Measurements from ENCODE around the gene KRT72. TPM values are rescaled to one million over a fixed set of nuclear protein-coding genes. Genes with fewer than 3 reads are reported as not detected.

Gene KRT72
- total RNA-seq, 1 experiment from 2014 or later = not detected

DNA sequence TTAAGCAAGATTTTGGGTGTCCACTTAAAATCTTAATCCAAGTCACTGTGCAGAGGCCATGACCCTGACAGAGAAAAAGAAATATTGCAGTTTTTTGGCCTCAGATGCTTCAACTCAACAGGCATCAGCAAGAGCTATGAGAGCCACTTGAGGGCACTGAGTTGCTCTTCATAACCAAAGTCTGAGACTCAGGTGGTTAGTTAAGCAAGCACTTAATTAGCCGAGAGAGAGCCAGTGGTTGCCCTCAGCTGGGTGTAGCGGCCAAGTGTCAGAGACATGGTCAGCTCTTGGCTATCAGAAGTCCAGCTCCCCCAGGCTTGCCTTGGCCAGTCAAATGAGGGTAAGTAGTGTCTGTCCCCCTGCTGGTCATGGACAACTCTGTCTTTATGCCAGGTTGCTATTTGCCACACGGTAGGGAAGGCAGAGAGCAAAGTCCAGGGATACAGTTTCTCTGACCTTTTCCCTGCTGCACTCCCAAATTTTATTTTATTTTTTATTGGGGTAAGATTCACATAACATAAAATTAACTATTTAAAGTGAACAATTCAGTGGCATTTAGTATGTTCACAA, 39.3 kb downstream of the KRT72 start:
- H3K18ac ChIP-seq (ENCODE audit: insufficient read length, low read depth, low read length) = no peak overlapping the region
- H2BK20ac ChIP-seq (ENCODE audit: low read depth, low read length, poor library complexity, severe bottlenecking) = no peak overlapping the region
- H2BK120ac ChIP-seq (ENCODE audit: low read depth, low read length, poor library complexity, severe bottlenecking) = no peak overlapping the region
- Mint-ChIP-seq H3K4me1 (no peaks in the 10 kb centered on the region), H3K36me3 (ENCODE audit: insufficient read depth in 1 of 3, low read depth in 3 of 3) (no peaks in the 10 kb centered on the region), H3K27me3 (ENCODE audit: low read depth) (peaks cover 33% of the 10 kb centered on the region), H3K27ac (no peak overlapping the region), H3K9me3 (no peaks in the 10 kb centered on the region), H3K4me3 (no peak overlapping the region)
- H3K27me3 ChIP-seq (ENCODE audit: insufficient read depth, low read length) = no peaks in the 10 kb centered on the region
- no peak overlapping the region for H2AFZ ChIP-seq (ENCODE audit: low read length)
- no peak overlapping the region for H2BK15ac ChIP-seq (ENCODE audit: low read depth, low read length)
- H4K91ac ChIP-seq (ENCODE audit: insufficient read length, low read depth, low read length) = no peak overlapping the region
- H3K79me2 ChIP-seq (ENCODE audit: insufficient read depth, low read length) = no peaks in the 10 kb centered on the region
- H2BK5ac ChIP-seq (ENCODE audit: insufficient read length, low read length) = no peak overlapping the region
- no peak overlapping the region for H2BK12ac ChIP-seq (ENCODE audit: insufficient read length, low read depth, low read length)
- no peak overlapping the region for H3K4ac ChIP-seq (ENCODE audit: low read depth, low read length)
- no peak overlapping the region for H4K5ac ChIP-seq (ENCODE audit: insufficient read length, low read depth, low read length)
- TF ChIP-seq, protein P1, sequence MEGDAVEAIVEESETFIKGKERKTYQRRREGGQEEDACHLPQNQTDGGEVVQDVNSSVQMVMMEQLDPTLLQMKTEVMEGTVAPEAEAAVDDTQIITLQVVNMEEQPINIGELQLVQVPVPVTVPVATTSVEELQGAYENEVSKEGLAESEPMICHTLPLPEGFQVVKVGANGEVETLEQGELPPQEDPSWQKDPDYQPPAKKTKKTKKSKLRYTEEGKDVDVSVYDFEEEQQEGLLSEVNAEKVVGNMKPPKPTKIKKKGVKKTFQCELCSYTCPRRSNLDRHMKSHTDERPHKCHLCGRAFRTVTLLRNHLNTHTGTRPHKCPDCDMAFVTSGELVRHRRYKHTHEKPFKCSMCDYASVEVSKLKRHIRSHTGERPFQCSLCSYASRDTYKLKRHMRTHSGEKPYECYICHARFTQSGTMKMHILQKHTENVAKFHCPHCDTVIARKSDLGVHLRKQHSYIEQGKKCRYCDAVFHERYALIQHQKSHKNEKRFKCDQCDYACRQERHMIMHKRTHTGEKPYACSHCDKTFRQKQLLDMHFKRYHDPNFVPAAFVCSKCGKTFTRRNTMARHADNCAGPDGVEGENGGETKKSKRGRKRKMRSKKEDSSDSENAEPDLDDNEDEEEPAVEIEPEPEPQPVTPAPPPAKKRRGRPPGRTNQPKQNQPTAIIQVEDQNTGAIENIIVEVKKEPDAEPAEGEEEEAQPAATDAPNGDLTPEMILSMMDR (conservative IDR thresholded peaks at IDR 0.05) = peak; percentile 56
- H3K4me2 ChIP-seq (ENCODE audit: insufficient read depth, insufficient read length, low read length) = no peak overlapping the region
- H2AK5ac ChIP-seq (ENCODE audit: insufficient read length, low read length) = no peak overlapping the region
- no peak overlapping the region for H4K8ac ChIP-seq (replicated peaks; ENCODE audit: insufficient read length, low read depth, low read length)
- no peak overlapping the region for H3K9ac ChIP-seq (ENCODE audit: extremely low read depth, insufficient read length, low read length)
- DNase-seq = peak; percentile 53
- no peak overlapping the region for H3K56ac ChIP-seq (ENCODE audit: insufficient read length, low read depth, low read length)
- WGBS (ENCODE audit: extremely low coverage, insufficient read length, low lambda C conversion rate) = no CpG with 5 or more reads among the region's 3 CpGs
- H3K23me2 ChIP-seq (ENCODE audit: insufficient read length, low read depth, low read length, poor library complexity, severe bottlenecking) = no peaks in the 10 kb centered on the region
- H3K27ac ChIP-seq (ENCODE audit: insufficient read length, low read depth, low read length) = no peak overlapping the region
- no peak overlapping the region for H3T11ph ChIP-seq (ENCODE audit: low read length)
- H4K20me1 ChIP-seq (ENCODE audit: control insufficient read depth, insufficient read depth, insufficient read length) = no peaks in the 10 kb centered on the region
- H3K23ac ChIP-seq (ENCODE audit: insufficient read length, low read depth, low read length) = no peak overlapping the region
- H3K79me1 ChIP-seq (ENCODE audit: insufficient read depth, low read depth, low read length, poor library complexity, severe bottlenecking) = no peaks in the 10 kb centered on the region
- no peak overlapping the region for H3K14ac ChIP-seq (ENCODE audit: insufficient read depth, low read length)
- H3K9me3 ChIP-seq (ENCODE audit: control insufficient read depth, low read depth, low read length) = no peaks in the 10 kb centered on the region
- H3K4me1 ChIP-seq (ENCODE audit: insufficient read depth, low read length) = no peaks in the 10 kb centered on the region

Data from H9 (cell line).